Measurements from ENCODE around the gene LPIN1. TPM values are rescaled to one million over a fixed set of nuclear protein-coding genes. Genes with fewer than 3 reads are reported as not detected.

LPIN1 gene
- total and polyA plus RNA-seq, 8 donors = 7.3 to 152 (median 18.2) TPM

GRCh38 chr2:11773111-11773510 lies 26.7 kb downstream of the LPIN1 start:
- H3K4me3 ChIP-seq = no peak overlapping the region
- H3K27me3 ChIP-seq = no peaks in the 10 kb centered on the region
- 80 to 97% (median 91%) methylated on average over 10 of the region's 10 CpGs for WGBS, 5 donors
- intact Hi-C loops (cut with DNase I; ENCODE audit: low total_unique reads) = no loop called here
- TF ChIP-seq POLR2AphosphoS5 (IDR thresholded peaks at IDR 0.05) = no peak
- no peak for TF ChIP-seq CTCF (IDR thresholded peaks at IDR 0.05)
- no peak for TF ChIP-seq POLR2A (IDR thresholded peaks at IDR 0.05)
- TF ChIP-seq EP300 (IDR thresholded peaks at IDR 0.05) = no peak
- H3K27ac ChIP-seq = no peak overlapping the region
- peaks cover 20 to 90% (median 63%) of the 10 kb centered on the region in 4 donors for H3K36me3 ChIP-seq
- peaks cover 0 to 24% (median 8%) of the 10 kb centered on the region in 4 donors for H3K4me1 ChIP-seq
- H3K9me3 ChIP-seq = no peaks in the 10 kb centered on the region
- no peak for DNase-seq

GRCh38 chr2:11773747-11774525 lies 27.5 kb downstream of the LPIN1 start:
- no peak for DNase-seq
- Histone ChIP-seq H3K4me3 (no peak overlapping the region), H3K4me1 (peaks cover 4 to 32% (median 17%) of the 10 kb centered on the region in 4 donors), H3K27ac (no peak overlapping the region), H3K36me3 (peaks cover 20 to 81% (median 56%) of the 10 kb centered on the region in 4 donors), H3K9me3 (no peaks in the 10 kb centered on the region), H3K27me3 (no peaks in the 10 kb centered on the region)
- no peak for TF ChIP-seq POLR2A (IDR thresholded peaks at IDR 0.05)
- no peak for TF ChIP-seq EP300 (IDR thresholded peaks at IDR 0.05)
- TF ChIP-seq POLR2AphosphoS5 (IDR thresholded peaks at IDR 0.05) = no peak
- TF ChIP-seq CTCF (IDR thresholded peaks at IDR 0.05) = no peak
- WGBS, 5 donors = 73 to 79% (median 74%) methylated on average over 7 of the region's 7 CpGs
- intact Hi-C loops (cut with DNase I; ENCODE audit: low total_unique reads) = no loop called here

GRCh38 chr2:11774600-11774999 lies 28.2 kb downstream of the LPIN1 start:
- intact Hi-C loops (cut with DNase I; ENCODE audit: low total_unique reads) = no loop called here

GRCh38 chr2:11775384-11775783 lies 29.0 kb downstream of the LPIN1 start:
- no peaks in the 10 kb centered on the region for H3K27me3 ChIP-seq
- no peak for DNase-seq
- no peaks in the 10 kb centered on the region for H3K9me3 ChIP-seq
- TF ChIP-seq CTCF (IDR thresholded peaks at IDR 0.05) (no peak), EP300 (IDR thresholded peaks at IDR 0.05) (no peak), POLR2AphosphoS5 (IDR thresholded peaks at IDR 0.05) (no peak), POLR2A (IDR thresholded peaks at IDR 0.05) (no peak)
- 51 to 67% (median 60%) methylated on average over 4 of the region's 4 CpGs for WGBS, 5 donors
- peaks cover 20 to 76% (median 57%) of the 10 kb centered on the region in 4 donors for H3K36me3 ChIP-seq
- peaks cover 8 to 38% (median 20%) of the 10 kb centered on the region in 4 donors for H3K4me1 ChIP-seq
- H3K4me3 ChIP-seq = no peak overlapping the region
- intact Hi-C loops (cut with DNase I; ENCODE audit: low total_unique reads) = loop anchor here (5.0 kb wide), 1 partner anchor 83 kb away; no protein-coding TSS in a partner anchor
- peak overlapping the region in 1 of 5 donors; percentile 28 for H3K27ac ChIP-seq

More at GRCh38 chr2:11774600-11774999, 28.2 kb downstream of the LPIN1 start:
- Histone ChIP-seq H3K27ac (peak overlapping the region in 1 of 5 donors; percentile 28), H3K36me3 (peaks cover 20 to 76% (median 57%) of the 10 kb centered on the region in 4 donors), H3K4me1 (peaks cover 8 to 38% (median 20%) of the 10 kb centered on the region in 4 donors), H3K27me3 (no peaks in the 10 kb centered on the region), H3K4me3 (no peak overlapping the region), H3K9me3 (no peaks in the 10 kb centered on the region)
- 80 to 92% (median 88%) methylated on average over 7 of the region's 7 CpGs for WGBS, 5 donors
- TF ChIP-seq EP300 (IDR thresholded peaks at IDR 0.05) (no peak), POLR2A (IDR thresholded peaks at IDR 0.05) (no peak), POLR2AphosphoS5 (IDR thresholded peaks at IDR 0.05) (no peak), CTCF (IDR thresholded peaks at IDR 0.05) (no peak)
- no peak for DNase-seq
